Gastroesophageal sphincter (tissue), 3 donors: ENCODE measurements around the gene CTNNA2.

Experiments used
- EP300 ChIP-seq: sonication (generic); formaldehyde crosslinking; IDR thresholded peaks from one replicate; pipeline ENCODE4 v1.6.1; 2017; ENCODE audit warnings: antibody characterized with exemption, mild to moderate bottlenecking
- POLR2A ChIP-seq, 2 donors: fragments of 450-650 bp; IDR thresholded peaks; one replicate each; pipeline ENCODE4 v1.6.1; 2017; ENCODE audit warnings: antibody characterized with exemption in 2 of 2, mild to moderate bottlenecking in 2 of 2, moderate library complexity in 1 of 2
- POLR2AphosphoS5 ChIP-seq: sonication (generic); formaldehyde crosslinking; IDR thresholded peaks from one replicate; pipeline ENCODE4 v1.6.1; 2017; ENCODE audit warnings: antibody characterized with exemption
- TF ChIP-seq, protein P1 (sequence below), 4 experiments: fragments of 200-600 bp in 2 of 4; fragments of 450-650 bp in 2 of 4; sonication (generic) in 1 of 4; IDR thresholded peaks; one replicate each; pipeline ENCODE4 v1.5.1; 2017 to 2019; ENCODE audit warnings: antibody characterized with exemption in 4 of 4, mild to moderate bottlenecking in 2 of 4, moderate library complexity in 2 of 4

DNA sequence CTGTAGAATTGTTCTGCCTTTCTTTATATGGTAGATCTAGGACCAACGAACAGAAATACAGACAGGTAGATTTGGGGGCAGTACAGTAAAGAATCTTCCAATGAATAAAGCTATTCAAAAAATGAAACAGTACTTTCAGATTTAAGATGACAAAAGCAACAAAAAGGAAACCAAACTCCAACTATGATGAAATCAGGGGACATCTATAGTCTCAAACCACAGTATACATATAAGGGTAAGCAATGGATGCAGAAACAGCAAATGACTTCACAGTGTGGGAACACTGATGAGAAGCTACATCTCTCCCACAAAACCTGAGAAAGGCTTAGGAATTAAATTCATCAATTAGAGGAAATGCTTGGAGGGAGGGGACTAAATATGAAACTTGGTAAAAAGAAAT is 202.5 kb downstream of the CTNNA2 start:
- TF ChIP-seq, protein P1, sequence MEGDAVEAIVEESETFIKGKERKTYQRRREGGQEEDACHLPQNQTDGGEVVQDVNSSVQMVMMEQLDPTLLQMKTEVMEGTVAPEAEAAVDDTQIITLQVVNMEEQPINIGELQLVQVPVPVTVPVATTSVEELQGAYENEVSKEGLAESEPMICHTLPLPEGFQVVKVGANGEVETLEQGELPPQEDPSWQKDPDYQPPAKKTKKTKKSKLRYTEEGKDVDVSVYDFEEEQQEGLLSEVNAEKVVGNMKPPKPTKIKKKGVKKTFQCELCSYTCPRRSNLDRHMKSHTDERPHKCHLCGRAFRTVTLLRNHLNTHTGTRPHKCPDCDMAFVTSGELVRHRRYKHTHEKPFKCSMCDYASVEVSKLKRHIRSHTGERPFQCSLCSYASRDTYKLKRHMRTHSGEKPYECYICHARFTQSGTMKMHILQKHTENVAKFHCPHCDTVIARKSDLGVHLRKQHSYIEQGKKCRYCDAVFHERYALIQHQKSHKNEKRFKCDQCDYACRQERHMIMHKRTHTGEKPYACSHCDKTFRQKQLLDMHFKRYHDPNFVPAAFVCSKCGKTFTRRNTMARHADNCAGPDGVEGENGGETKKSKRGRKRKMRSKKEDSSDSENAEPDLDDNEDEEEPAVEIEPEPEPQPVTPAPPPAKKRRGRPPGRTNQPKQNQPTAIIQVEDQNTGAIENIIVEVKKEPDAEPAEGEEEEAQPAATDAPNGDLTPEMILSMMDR (IDR thresholded peaks at IDR 0.05) = no peak
- TF ChIP-seq EP300 (no peak), POLR2AphosphoS5 (no peak), POLR2A (IDR thresholded peaks at IDR 0.05) (no peak)
